ENCODE data around the gene ITIH4.
A peak's percentile ranks its signal among the peaks of the same experiment; 100 is the strongest.

The ITIH4 gene

GRCh38 chr3:52810923-52811322 is 19.5 kb downstream of the ITIH4 start:
- no peak for DNase-seq
- in situ Hi-C loops (cut with MboI; ENCODE audit: low pct_unique_long_range_greater_than_20kb, low sequenced_read_pairs): no loop called here

- DNase-seq: no peak
- in situ Hi-C loops (cut with MboI; ENCODE audit: low pct_unique_long_range_greater_than_20kb, low sequenced_read_pairs): no loop called here
These were observed 20.7 kb downstream of the ITIH4 start for GRCh38 chr3:52809662-52810377.

- no peak for DNase-seq
- in situ Hi-C loops (cut with MboI; ENCODE audit: low pct_unique_long_range_greater_than_20kb, low sequenced_read_pairs): no loop called here
These were observed 21.3 kb downstream of the ITIH4 start for GRCh38 chr3:52809149-52809548.

GRCh38 chr3:52805270-52806039 is 25.0 kb downstream of the ITIH4 start:
- no peak for DNase-seq
- in situ Hi-C loops (cut with MboI; ENCODE audit: low pct_unique_long_range_greater_than_20kb, low sequenced_read_pairs): no loop called here

GRCh38 chr3:52801839-52802238 is 28.6 kb downstream of the ITIH4 start:
- no peak for DNase-seq
- in situ Hi-C loops (cut with MboI; ENCODE audit: low pct_unique_long_range_greater_than_20kb, low sequenced_read_pairs): no loop called here

GRCh38 chr3:52800079-52800478 is 30.4 kb downstream of the ITIH4 start:
- no peak for DNase-seq
- in situ Hi-C loops (cut with MboI; ENCODE audit: low pct_unique_long_range_greater_than_20kb, low sequenced_read_pairs): no loop called here

GRCh38 chr3:52798978-52799476 is 31.4 kb downstream of the ITIH4 start:
- in situ Hi-C loops (cut with MboI; ENCODE audit: low pct_unique_long_range_greater_than_20kb, low sequenced_read_pairs): no loop called here
- DNase-seq: peak; percentile 32

- DNase-seq: no peak
- in situ Hi-C loops (cut with MboI; ENCODE audit: low pct_unique_long_range_greater_than_20kb, low sequenced_read_pairs): no loop called here
These were observed 32.0 kb downstream of the ITIH4 start for GRCh38 chr3:52798376-52798977.

- DNase-seq: no peak
- in situ Hi-C loops (cut with MboI; ENCODE audit: low pct_unique_long_range_greater_than_20kb, low sequenced_read_pairs): no loop called here
These were observed 34.1 kb downstream of the ITIH4 start for GRCh38 chr3:52796411-52796810.

GRCh38 chr3:52795298-52795900 is 35.1 kb downstream of the ITIH4 start:
- in situ Hi-C loops (cut with MboI; ENCODE audit: low pct_unique_long_range_greater_than_20kb, low sequenced_read_pairs): no loop called here
- no peak for DNase-seq

- no peak for DNase-seq
- in situ Hi-C loops (cut with MboI; ENCODE audit: low pct_unique_long_range_greater_than_20kb, low sequenced_read_pairs): no loop called here
These were observed 35.8 kb downstream of the ITIH4 start, which contains the start of gene ITIH3 for GRCh38 chr3:52794612-52795099. TSS of gene ITIH3 (plus strand) at chr3:52794796. CDS start at chr3:52794804, 8 bp downstream.

GRCh38 chr3:52793702-52794611 is 36.5 kb downstream of the ITIH4 start:
- in situ Hi-C loops (cut with MboI; ENCODE audit: low pct_unique_long_range_greater_than_20kb, low sequenced_read_pairs): no loop called here
- DNase-seq: no peak

- in situ Hi-C loops (cut with MboI; ENCODE audit: low pct_unique_long_range_greater_than_20kb, low sequenced_read_pairs): no loop called here
- DNase-seq: no peak
These were observed 37.3 kb downstream of the ITIH4 start for GRCh38 chr3:52792961-52793695.

- in situ Hi-C loops (cut with MboI; ENCODE audit: low pct_unique_long_range_greater_than_20kb, low sequenced_read_pairs): no loop called here
- DNase-seq: no peak
These were observed 38.1 kb downstream of the ITIH4 start for GRCh38 chr3:52792413-52792812.

- no peak for DNase-seq
- in situ Hi-C loops (cut with MboI; ENCODE audit: low pct_unique_long_range_greater_than_20kb, low sequenced_read_pairs): no loop called here
These were observed 38.5 kb downstream of the ITIH4 start for GRCh38 chr3:52791928-52792327.

GRCh38 chr3:52791366-52791765 is 39.1 kb downstream of the ITIH4 start:
- DNase-seq: no peak
- in situ Hi-C loops (cut with MboI; ENCODE audit: low pct_unique_long_range_greater_than_20kb, low sequenced_read_pairs): no loop called here

GRCh38 chr3:52790741-52791140 is 39.7 kb downstream of the ITIH4 start:
- in situ Hi-C loops (cut with MboI; ENCODE audit: low pct_unique_long_range_greater_than_20kb, low sequenced_read_pairs): no loop called here

GRCh38 chr3:52790337-52790736 is 40.1 kb downstream of the ITIH4 start:
- no peak for DNase-seq
- in situ Hi-C loops (cut with MboI; ENCODE audit: low pct_unique_long_range_greater_than_20kb, low sequenced_read_pairs): no loop called here

More at GRCh38 chr3:52790741-52791140, 39.7 kb downstream of the ITIH4 start:
- no peak for DNase-seq

All from KBM-7 (cell line).